HepG2 (cell line): Measurements from ENCODE around the gene MAMDC2. TPM values are rescaled to one million over a fixed set of nuclear protein-coding genes. Genes with fewer than 3 reads are reported as not detected.

Experiments used
- ARHGAP35 ChIP-seq: sonication (generic); formaldehyde crosslinking; IDR thresholded peaks from 2 replicates; pipeline ENCODE4 v1.9.0; 2022; ENCODE audit warnings: mild to moderate bottlenecking, inconsistent platforms, moderate library complexity, missing genetic modification reagents, borderline replicate concordance
- CEBPB ChIP-seq: IDR thresholded peaks from 2 replicates; pipeline ENCODE4 v1.6.1; 2011; ENCODE audit warnings: low read depth, low read length, improper control_type of control experiment, borderline replicate concordance
- KDM6A ChIP-seq: IDR thresholded peaks from 2 replicates; pipeline ENCODE4 v1.6.1; 2016; ENCODE audit warnings: low read depth
- MYNN ChIP-seq: sonication (generic); formaldehyde crosslinking; IDR thresholded peaks from 2 replicates; pipeline ENCODE4 v1.4.0; 2020; ENCODE audit warnings: mild to moderate bottlenecking, low read depth, missing genetic modification reagents
- NR2F6 ChIP-seq, 2 experiments: IDR thresholded peaks; 2 replicates each; pipeline ENCODE4 v1.6.1; 2016; ENCODE audit warnings: antibody characterized with exemption in 1 of 2, mild to moderate bottlenecking in 1 of 2
- PTBP1 ChIP-seq: fragments of 200-400 bp; formaldehyde crosslinking; IDR thresholded peaks from 2 replicates; pipeline ENCODE4 v1.6.1; 2018; ENCODE audit warnings: low read length, low read depth; ENCODE audit not compliant: poor library complexity, severe bottlenecking
- ZNF770 ChIP-seq: sonication (generic); formaldehyde crosslinking; IDR thresholded peaks from 2 replicates; pipeline ENCODE4 v1.5.0; 2020; ENCODE audit warnings: mild to moderate bottlenecking, missing genetic modification reagents
- ZNF792 ChIP-seq: IDR thresholded peaks from 2 replicates; pipeline ENCODE4 v1.6.1; 2016
- ZSCAN31 ChIP-seq: sonication (generic); formaldehyde crosslinking; IDR thresholded peaks from 2 replicates; pipeline ENCODE4 v1.5.0; 2020; ENCODE audit warnings: low read depth, mild to moderate bottlenecking, missing genetic modification reagents
- polyA plus RNA-seq, 8 experiments: library from polyadenylated mRNA; depleted of rRNA in 3 of 8; stranded (reverse) in 7 of 8; unstranded in 1 of 8; fragments of >200 nt; fragmentation: Illumina TruSeq in 4 of 8; extraction: Trizol in 4 of 8; gene quantifications; 2 replicates each; pipeline versions ENCODE4 v1.2.1 to v1.2.3, GENCODE V29; 2011 to 2016; ENCODE audit warnings: low read depth in 4 of 8, missing spikeins in 1 of 8, mixed read lengths in 1 of 8; ENCODE audit not compliant: insufficient read depth in 1 of 8
- total RNA-seq, 5 experiments: library from RNA; depleted of rRNA; stranded (reverse); fragments of >200 nt; fragmentation: Illumina TruSeq; extraction: Trizol; gene quantifications; 2 replicates each; pipeline ENCODE4 v1.2.3, GENCODE V29; 2016; ENCODE audit warnings: low read depth in 1 of 5
- TF ChIP-seq, protein P1 (sequence below): sonication (generic); formaldehyde crosslinking; IDR thresholded peaks from 2 replicates; pipeline ENCODE4 v1.5.0; 2020; ENCODE audit warnings: mild to moderate bottlenecking, missing genetic modification reagents, borderline replicate concordance
- TF ChIP-seq, protein P2 (sequence below): sonication (generic); formaldehyde crosslinking; IDR thresholded peaks from 2 replicates; pipeline ENCODE4 v1.5.0; 2020; ENCODE audit warnings: mild to moderate bottlenecking, missing genetic modification reagents, borderline replicate concordance

Gene MAMDC2
- total and polyA plus RNA-seq, 2 of the 13 experiments (the other 11 are each of a cell fraction or from before 2014, with no cell fraction given), result not detected

DNA sequence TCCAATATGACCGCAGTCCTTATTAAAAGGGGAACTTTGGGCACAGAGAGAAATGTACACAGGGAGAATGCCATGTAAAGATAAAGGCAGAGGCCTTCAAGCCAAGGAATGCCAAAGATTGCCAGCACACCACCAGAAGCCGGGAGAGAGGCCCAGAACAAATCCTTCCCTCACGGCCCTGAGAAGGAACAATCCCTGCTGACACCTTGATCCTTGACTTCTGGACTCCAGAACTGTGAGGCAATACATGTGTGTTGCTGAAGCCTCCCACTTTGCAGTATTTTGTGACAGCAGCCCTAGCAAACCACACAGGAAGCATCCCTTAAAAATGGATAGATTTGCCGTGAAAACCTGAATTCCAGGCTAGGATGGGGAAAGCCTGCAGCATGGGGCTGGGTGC is 80.0 kb downstream of the MAMDC2 start (continued):
- TF ChIP-seq, protein P1, sequence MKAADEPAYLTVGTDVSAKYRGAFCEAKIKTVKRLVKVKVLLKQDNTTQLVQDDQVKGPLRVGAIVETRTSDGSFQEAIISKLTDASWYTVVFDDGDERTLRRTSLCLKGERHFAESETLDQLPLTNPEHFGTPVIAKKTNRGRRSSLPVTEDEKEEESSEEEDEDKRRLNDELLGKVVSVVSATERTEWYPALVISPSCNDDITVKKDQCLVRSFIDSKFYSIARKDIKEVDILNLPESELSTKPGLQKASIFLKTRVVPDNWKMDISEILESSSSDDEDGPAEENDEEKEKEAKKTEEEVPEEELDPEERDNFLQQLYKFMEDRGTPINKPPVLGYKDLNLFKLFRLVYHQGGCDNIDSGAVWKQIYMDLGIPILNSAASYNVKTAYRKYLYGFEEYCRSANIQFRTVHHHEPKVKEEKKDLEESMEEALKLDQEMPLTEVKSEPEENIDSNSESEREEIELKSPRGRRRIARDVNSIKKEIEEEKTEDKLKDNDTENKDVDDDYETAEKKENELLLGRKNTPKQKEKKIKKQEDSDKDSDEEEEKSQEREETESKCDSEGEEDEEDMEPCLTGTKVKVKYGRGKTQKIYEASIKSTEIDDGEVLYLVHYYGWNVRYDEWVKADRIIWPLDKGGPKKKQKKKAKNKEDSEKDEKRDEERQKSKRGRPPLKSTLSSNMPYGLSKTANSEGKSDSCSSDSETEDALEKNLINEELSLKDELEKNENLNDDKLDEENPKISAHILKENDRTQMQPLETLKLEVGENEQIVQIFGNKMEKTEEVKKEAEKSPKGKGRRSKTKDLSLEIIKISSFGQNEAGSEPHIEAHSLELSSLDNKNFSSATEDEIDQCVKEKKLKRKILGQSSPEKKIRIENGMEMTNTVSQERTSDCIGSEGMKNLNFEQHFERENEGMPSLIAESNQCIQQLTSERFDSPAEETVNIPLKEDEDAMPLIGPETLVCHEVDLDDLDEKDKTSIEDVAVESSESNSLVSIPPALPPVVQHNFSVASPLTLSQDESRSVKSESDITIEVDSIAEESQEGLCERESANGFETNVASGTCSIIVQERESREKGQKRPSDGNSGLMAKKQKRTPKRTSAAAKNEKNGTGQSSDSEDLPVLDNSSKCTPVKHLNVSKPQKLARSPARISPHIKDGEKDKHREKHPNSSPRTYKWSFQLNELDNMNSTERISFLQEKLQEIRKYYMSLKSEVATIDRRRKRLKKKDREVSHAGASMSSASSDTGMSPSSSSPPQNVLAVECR (CRISPR knock-in tag), result no peak
- TF ChIP-seq ARHGAP35 (CRISPR knock-in tag) (no peak), MYNN (no peak), ZNF770 (no peak), NR2F6 (IDR thresholded peaks at IDR 0.05) (no peak), NR2F6 (CRISPR knock-in tag; IDR thresholded peaks at IDR 0.05) (no peak), KDM6A (CRISPR knock-in tag) (no peak), CEBPB (peak; percentile 39; the same call in 1 of the 2 replicates), ZSCAN31 (CRISPR knock-in tag) (no peak), PTBP1 (no peak), ZNF792 (CRISPR knock-in tag) (no peak)
- TF ChIP-seq, protein P2, sequence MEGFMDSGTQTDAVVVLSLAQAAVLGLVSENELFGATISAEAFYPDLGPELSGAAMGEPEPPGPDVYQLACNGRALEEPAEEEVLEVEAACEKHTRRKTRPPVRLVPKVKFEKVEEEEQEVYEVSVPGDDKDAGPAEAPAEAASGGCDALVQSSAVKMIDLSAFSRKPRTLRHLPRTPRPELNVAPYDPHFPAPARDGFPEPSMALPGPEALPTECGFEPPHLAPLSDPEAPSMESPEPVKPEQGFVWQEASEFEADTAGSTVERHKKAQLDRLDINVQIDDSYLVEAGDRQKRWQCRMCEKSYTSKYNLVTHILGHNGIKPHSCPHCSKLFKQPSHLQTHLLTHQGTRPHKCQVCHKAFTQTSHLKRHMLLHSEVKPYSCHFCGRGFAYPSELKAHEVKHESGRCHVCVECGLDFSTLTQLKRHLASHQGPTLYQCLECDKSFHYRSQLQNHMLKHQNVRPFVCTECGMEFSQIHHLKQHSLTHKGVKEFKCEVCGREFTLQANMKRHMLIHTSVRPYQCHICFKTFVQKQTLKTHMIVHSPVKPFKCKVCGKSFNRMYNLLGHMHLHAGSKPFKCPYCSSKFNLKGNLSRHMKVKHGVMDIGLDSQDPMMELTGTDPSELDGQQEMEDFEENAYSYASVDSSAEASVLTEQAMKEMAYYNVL, result no peak
